PC-9 (cell line): ENCODE measurements around the gene TSPAN31.

Experiments
- EZH2 ChIP-seq: fragments of 200-600 bp; sonication (generic); IDR thresholded peaks from 2 replicates; pipeline ENCODE4 v1.8.0; 2017; ENCODE audit warnings: antibody characterized with exemption, low read depth
- TF ChIP-seq, protein P1 (sequence below): fragments of 200-600 bp; sonication (generic); conservative IDR thresholded peaks from 2 replicates; pipeline ENCODE4 v1.6.1; 2017; ENCODE audit warnings: mixed run types, antibody characterized with exemption, mild to moderate bottlenecking, moderate library complexity

DNA sequence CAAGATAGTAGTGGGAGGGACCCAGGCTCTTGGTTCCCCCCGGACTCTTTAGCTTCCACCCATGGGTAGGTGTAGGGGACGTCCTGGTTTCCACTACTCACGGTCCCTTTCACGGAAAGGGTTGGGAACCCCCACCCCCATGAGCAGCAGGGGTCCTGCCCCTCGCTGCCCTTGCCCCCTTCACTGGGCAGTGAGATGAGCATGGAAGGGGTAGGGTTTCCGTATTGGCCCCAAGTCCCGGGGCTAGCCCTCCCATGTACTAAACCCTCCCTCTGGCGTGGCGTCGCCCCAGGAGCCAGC is 19.0 kb upstream of the TSPAN31 start:
- TF ChIP-seq, protein P1, sequence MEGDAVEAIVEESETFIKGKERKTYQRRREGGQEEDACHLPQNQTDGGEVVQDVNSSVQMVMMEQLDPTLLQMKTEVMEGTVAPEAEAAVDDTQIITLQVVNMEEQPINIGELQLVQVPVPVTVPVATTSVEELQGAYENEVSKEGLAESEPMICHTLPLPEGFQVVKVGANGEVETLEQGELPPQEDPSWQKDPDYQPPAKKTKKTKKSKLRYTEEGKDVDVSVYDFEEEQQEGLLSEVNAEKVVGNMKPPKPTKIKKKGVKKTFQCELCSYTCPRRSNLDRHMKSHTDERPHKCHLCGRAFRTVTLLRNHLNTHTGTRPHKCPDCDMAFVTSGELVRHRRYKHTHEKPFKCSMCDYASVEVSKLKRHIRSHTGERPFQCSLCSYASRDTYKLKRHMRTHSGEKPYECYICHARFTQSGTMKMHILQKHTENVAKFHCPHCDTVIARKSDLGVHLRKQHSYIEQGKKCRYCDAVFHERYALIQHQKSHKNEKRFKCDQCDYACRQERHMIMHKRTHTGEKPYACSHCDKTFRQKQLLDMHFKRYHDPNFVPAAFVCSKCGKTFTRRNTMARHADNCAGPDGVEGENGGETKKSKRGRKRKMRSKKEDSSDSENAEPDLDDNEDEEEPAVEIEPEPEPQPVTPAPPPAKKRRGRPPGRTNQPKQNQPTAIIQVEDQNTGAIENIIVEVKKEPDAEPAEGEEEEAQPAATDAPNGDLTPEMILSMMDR = no peak
- TF ChIP-seq EZH2 = no peak
